Measurements from ENCODE around the gene ZSCAN22. TPM values are rescaled to one million over a fixed set of nuclear protein-coding genes. Genes with fewer than 3 reads are reported as not detected.

Gene ZSCAN22
- total RNA-seq, 1 experiment from 2014 or later, result 3.2 TPM

- no peaks in the 10 kb centered on the region for H3K4me1 ChIP-seq (ENCODE audit: insufficient read depth, low read length, poor library complexity, severe bottlenecking)
- ChIA-PET POLR2A (ENCODE audit: low non-redundant PET) (no interaction called here), CTCF (no interaction called here)
- no peak for TF ChIP-seq CTCF (conservative IDR thresholded peaks at IDR 0.05; ENCODE audit: low read depth, low read length)
- BruUV-seq (replicated peaks), result no TSS peak
- intact Hi-C loops (cut with micrococcal nuclease; ENCODE audit: unreplicated experiment), result no loop called here
- peaks cover 36% of the 10 kb centered on the region for H3K36me3 ChIP-seq (ENCODE audit: insufficient read depth, low read length, poor library complexity, severe bottlenecking)
- no peaks in the 10 kb centered on the region for H3K9me3 ChIP-seq (ENCODE audit: low read depth, low read length, poor library complexity, severe bottlenecking)
- no peak overlapping the region for H3K4me3 ChIP-seq (ENCODE audit: low read depth, low read length, poor library complexity, severe bottlenecking)
- no peak for DNase-seq (ENCODE audit: low spot score)
- no peaks in the 10 kb centered on the region for H3K27me3 ChIP-seq (replicated peaks; ENCODE audit: insufficient read depth, low read depth, low read length, poor library complexity)
- no peak overlapping the region for H3K27ac ChIP-seq (ENCODE audit: low read depth, low read length, poor library complexity, severe bottlenecking)
Measured at GRCh38 chr19:58315580-58315979, 11.2 kb upstream of the ZSCAN22 start.

- no peak overlapping the region for H3K4me3 ChIP-seq (ENCODE audit: low read depth, low read length, poor library complexity, severe bottlenecking)
- no peaks in the 10 kb centered on the region for H3K27me3 ChIP-seq (replicated peaks; ENCODE audit: insufficient read depth, low read depth, low read length, poor library complexity)
- intact Hi-C loops (cut with micrococcal nuclease; ENCODE audit: unreplicated experiment), result no loop called here
- H3K36me3 ChIP-seq (ENCODE audit: insufficient read depth, low read length, poor library complexity, severe bottlenecking), result peaks cover 21% of the 10 kb centered on the region
- no TSS peak for BruUV-seq (replicated peaks)
- H3K4me1 ChIP-seq (ENCODE audit: insufficient read depth, low read length, poor library complexity, severe bottlenecking), result no peaks in the 10 kb centered on the region
- no peaks in the 10 kb centered on the region for H3K9me3 ChIP-seq (ENCODE audit: low read depth, low read length, poor library complexity, severe bottlenecking)
- peak; percentile 33 for DNase-seq (ENCODE audit: low spot score)
- ChIA-PET POLR2A (ENCODE audit: low non-redundant PET) (interaction anchor here (0.5 to 0.6 kb wide), 2 partner anchors 11 to 32 kb away, joined by 8 to 11 read pairs; no protein-coding TSS in a partner anchor), CTCF (no interaction called here)
- TF ChIP-seq EZH2 (IDR thresholded peaks at IDR 0.05; ENCODE audit: borderline replicate concordance, low read depth, low read length, poor library complexity, severe bottlenecking) (no peak), CTCF (conservative IDR thresholded peaks at IDR 0.05; ENCODE audit: low read depth, low read length) (no peak)
- H3K27ac ChIP-seq (ENCODE audit: low read depth, low read length, poor library complexity, severe bottlenecking), result no peak overlapping the region
Measured at GRCh38 chr19:58317476-58318072, 9.2 kb upstream of the ZSCAN22 start.

- intact Hi-C loops (cut with micrococcal nuclease; ENCODE audit: unreplicated experiment), result no loop called here
- Histone ChIP-seq H3K9me3 (ENCODE audit: low read depth, low read length, poor library complexity, severe bottlenecking) (no peaks in the 10 kb centered on the region), H3K4me1 (ENCODE audit: insufficient read depth, low read length, poor library complexity, severe bottlenecking) (no peaks in the 10 kb centered on the region), H3K4me3 (ENCODE audit: low read depth, low read length, poor library complexity, severe bottlenecking) (no peak overlapping the region), H3K36me3 (ENCODE audit: insufficient read depth, low read length, poor library complexity, severe bottlenecking) (peaks cover 14% of the 10 kb centered on the region), H3K27ac (ENCODE audit: low read depth, low read length, poor library complexity, severe bottlenecking) (no peak overlapping the region), H3K27me3 (replicated peaks; ENCODE audit: insufficient read depth, low read depth, low read length, poor library complexity) (no peaks in the 10 kb centered on the region)
- TF ChIP-seq CTCF (conservative IDR thresholded peaks at IDR 0.05; ENCODE audit: low read depth, low read length), result no peak
- no peak for TF ChIP-seq EZH2 (IDR thresholded peaks at IDR 0.05; ENCODE audit: borderline replicate concordance, low read depth, low read length, poor library complexity, severe bottlenecking)
- ChIA-PET POLR2A (ENCODE audit: low non-redundant PET) (no interaction called here), CTCF (no interaction called here)
- no peak for DNase-seq (ENCODE audit: low spot score)
- no TSS peak for BruUV-seq (replicated peaks)
Measured at GRCh38 chr19:58318297-58318696, 8.5 kb upstream of the ZSCAN22 start.

All from A673 (cell line).